ENCODE results near the gene C14orf39. TPM values are rescaled to one million over a fixed set of nuclear protein-coding genes. Genes with fewer than 3 reads are reported as not detected.

C14orf39 gene
- not detected for total RNA-seq
- long read RNA-seq = 0 reads

- H3K36me3 ChIP-seq = no peaks in the 10 kb centered on the region
- DNase-seq = no peak
- intact Hi-C loops (cut with DNase I) = no loop called here
Measured at GRCh38 chr14:60485598-60486251, at the start of gene C14orf39. TSS of gene C14orf39 (minus strand) at chr14:60486063. CDS start at chr14:60485078, 985 bp downstream.

GRCh38 chr14:60532442-60532841 is 46.6 kb upstream of the C14orf39 start:
- H3K9me3 ChIP-seq = no peaks in the 10 kb centered on the region
- 51% methylated on average over 3 of the region's 3 CpGs for WGBS (ENCODE audit: insufficient coverage, low coverage, low lambda C conversion rate, missing lambda C conversion rate)
- ATAC-seq = no peak
- H3K27me3 ChIP-seq = no peaks in the 10 kb centered on the region
- no peak for TF ChIP-seq POLR2A (IDR thresholded peaks at IDR 0.05)
- TF ChIP-seq CTCF (IDR thresholded peaks at IDR 0.05) = no peak
- no peaks in the 10 kb centered on the region for H3K4me1 ChIP-seq
- intact Hi-C loops (cut with DNase I) = no loop called here
- H3K4me3 ChIP-seq = no peak overlapping the region
- H3K27ac ChIP-seq = no peak overlapping the region
- no peak for DNase-seq
- H3K36me3 ChIP-seq = no peaks in the 10 kb centered on the region

More at GRCh38 chr14:60485598-60486251, at the start of gene C14orf39:
- no peak within 1 kb of the TSS for H3K27ac ChIP-seq
- no peaks in the 10 kb centered on the region for H3K4me1 ChIP-seq
- H3K27me3 ChIP-seq = peaks cover 0 to 12% of the 10 kb centered on the region in 2 donors
- H3K4me3 ChIP-seq = no peak within 1 kb of the TSS
- TF ChIP-seq CTCF (IDR thresholded peaks at IDR 0.05) = no peak
- no peak for TF ChIP-seq POLR2A (IDR thresholded peaks at IDR 0.05)
- ATAC-seq = no peak
- no peaks in the 10 kb centered on the region for H3K9me3 ChIP-seq
- WGBS (ENCODE audit: insufficient coverage, low coverage, low lambda C conversion rate, missing lambda C conversion rate) = 3% methylated on average over 5 of the region's 57 CpGs

GRCh38 chr14:60515511-60516289 is 29.8 kb upstream of the C14orf39 start:
- Histone ChIP-seq H3K9me3 (no peaks in the 10 kb centered on the region), H3K27ac (no peak overlapping the region), H3K27me3 (peaks cover 8 to 33% of the 10 kb centered on the region in 2 donors), H3K4me1 (peaks cover 0 to 10% (median 0%) of the 10 kb centered on the region in 4 donors), H3K4me3 (no peak overlapping the region), H3K36me3 (no peaks in the 10 kb centered on the region)
- ATAC-seq (peak in 2 of 4 donors; percentile 14 to 38), DNase-seq (no peak)
- TF ChIP-seq POLR2A (IDR thresholded peaks at IDR 0.05) (no peak), CTCF (IDR thresholded peaks at IDR 0.05) (no peak)
- intact Hi-C loops (cut with DNase I) = no loop called here
- 8% methylated on average over 23 of the region's 66 CpGs for WGBS (ENCODE audit: insufficient coverage, low coverage, low lambda C conversion rate, missing lambda C conversion rate)

- no peaks in the 10 kb centered on the region for H3K9me3 ChIP-seq
- DNase-seq (no peak), ATAC-seq (peak; percentile 60 to 77 (median 70))
- peaks cover 0 to 10% (median 0%) of the 10 kb centered on the region in 4 donors for H3K4me1 ChIP-seq
- 2% methylated on average over 22 of the region's 79 CpGs for WGBS (ENCODE audit: insufficient coverage, low coverage, low lambda C conversion rate, missing lambda C conversion rate)
- TF ChIP-seq CTCF (IDR thresholded peaks at IDR 0.05) = peak in 3 of 4 donors; percentile 22 to 31 (median 26)
- no peak for TF ChIP-seq POLR2A (IDR thresholded peaks at IDR 0.05)
- intact Hi-C loops (cut with DNase I) = no loop called here
- H3K27me3 ChIP-seq = peaks cover 16 to 40% of the 10 kb centered on the region in 2 donors
- peak overlapping the region; percentile 9 to 32 (median 14) for H3K4me3 ChIP-seq
- no peak overlapping the region for H3K27ac ChIP-seq
- H3K36me3 ChIP-seq = no peaks in the 10 kb centered on the region
Measured at GRCh38 chr14:60514741-60515491, 29.1 kb upstream of the C14orf39 start.
